Kidney epithelial cell (primary cell): ENCODE measurements around the gene FHIP2A. TPM values are rescaled to one million over a fixed set of nuclear protein-coding genes. Genes with fewer than 3 reads are reported as not detected.
"Not testable (repeated sequence)": the region's sequence is repeated elsewhere in the genome, so short reads cannot be mapped to it uniquely, and the experiment has no call there.

Experiments
- DNase-seq: peaks from one replicate; pipeline ENCODE4 v3.0.0-alpha.2; 2010; ENCODE audit warnings: low read depth
- H3K27me3 ChIP-seq: 2 replicates; pipeline ENCODE4 v1.6.0; 2011; ENCODE audit warnings: low read length; ENCODE audit not compliant: control insufficient read depth, insufficient read depth
- H3K36me3 ChIP-seq: 2 replicates; pipeline ENCODE4 v1.5.1; 2011; ENCODE audit warnings: low read length; ENCODE audit not compliant: control insufficient read depth, insufficient read depth
- H3K4me3 ChIP-seq: 2 replicates; pipeline ENCODE4 v1.5.1; 2011; ENCODE audit warnings: low read depth, mild to moderate bottlenecking, control low read depth, low read length
- CTCF ChIP-seq: IDR thresholded peaks from 2 replicates; pipeline ENCODE4 v1.5.1; 2011; ENCODE audit warnings: mild to moderate bottlenecking, moderate library complexity, low read length, control low read depth, inconsistent platforms; ENCODE audit not compliant: insufficient read depth, poor library complexity, severe bottlenecking
- total RNA-seq: library from RNA; depleted of rRNA; stranded (reverse); fragments of >200 nt; gene quantifications from 2 replicates; pipeline ENCODE4 v1.2.3, GENCODE V29; 2015

Gene FHIP2A
- total RNA-seq, result 16.3 and 17.2 TPM in 2 replicates

GRCh38 chr10:114821293-114821914 is at the start of gene FHIP2A:
Gene FHIP2A, plus strand, starts transcription at chr10:114821780. Its CDS starts 299 bp downstream, at chr10:114822079.
- Histone ChIP-seq H3K27me3 (no peaks in the 10 kb centered on the region), H3K36me3 (no peaks in the 10 kb centered on the region), H3K4me3 (peak within 1 kb of the TSS; percentile 89)
- no peak for TF ChIP-seq CTCF
- no peak for DNase-seq

GRCh38 chr10:114772496-114773196 is 48.9 kb upstream of the FHIP2A start:
- H3K27me3 ChIP-seq, result no peaks in the 10 kb centered on the region
- TF ChIP-seq CTCF, result no peak
- no peak for DNase-seq
- H3K36me3 ChIP-seq, result no peaks in the 10 kb centered on the region
- H3K4me3 ChIP-seq, result no peak overlapping the region

GRCh38 chr10:114773197-114773532 is 48.4 kb upstream of the FHIP2A start:
- DNase-seq, result no peak
- Histone ChIP-seq H3K27me3 (no peaks in the 10 kb centered on the region), H3K4me3 (no peak overlapping the region), H3K36me3 (no peaks in the 10 kb centered on the region)
- TF ChIP-seq CTCF, result no peak

GRCh38 chr10:114775082-114775481 is 46.5 kb upstream of the FHIP2A start:
- not testable (repeated sequence) for H3K36me3 ChIP-seq, H3K27me3 ChIP-seq, H3K4me3 ChIP-seq, DNase-seq

GRCh38 chr10:114777415-114777814 is 44.2 kb upstream of the FHIP2A start:
- H3K4me3 ChIP-seq, result no peak overlapping the region
- H3K36me3 ChIP-seq, result no peaks in the 10 kb centered on the region
- no peak for TF ChIP-seq CTCF
- no peaks in the 10 kb centered on the region for H3K27me3 ChIP-seq
- DNase-seq, result no peak

- no peak for TF ChIP-seq CTCF
- peak; percentile 35 for DNase-seq
- H3K27me3 ChIP-seq, result no peaks in the 10 kb centered on the region
- no peaks in the 10 kb centered on the region for H3K36me3 ChIP-seq
- no peak overlapping the region for H3K4me3 ChIP-seq
Observed at GRCh38 chr10:114779803-114780576, 41.6 kb upstream of the FHIP2A start.
